ENCODE results near the gene RXFP4. TPM values are rescaled to one million over a fixed set of nuclear protein-coding genes. Genes with fewer than 3 reads are reported as not detected.

The RXFP4 gene
- polyA plus RNA-seq, 3 donors, result 0.08 TPM; not detected in 2

DNA sequence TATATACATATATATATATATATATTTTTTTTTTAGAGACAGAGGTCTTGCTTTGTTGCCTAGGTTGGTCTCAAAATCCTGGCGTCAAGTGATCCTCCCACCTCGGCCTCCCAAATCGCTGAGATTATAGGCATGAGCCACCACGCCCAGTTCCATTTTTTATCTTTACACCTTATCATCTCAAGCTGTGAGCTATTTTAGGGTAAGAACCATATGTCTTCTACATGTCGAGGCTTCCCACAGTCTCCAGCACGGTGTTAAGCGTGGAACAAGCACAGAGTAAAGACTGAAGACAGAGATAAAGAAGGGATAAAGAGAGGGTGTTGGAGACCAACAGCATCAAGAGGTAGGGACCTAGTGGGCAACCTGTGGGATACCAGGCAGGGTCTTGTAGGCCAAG lies 22.8 kb downstream of the RXFP4 start:
- peak overlapping the region in 1 of 2 donors; percentile 18 for H3K27ac ChIP-seq (ENCODE audit: low read depth in 1 of 2, low read length in 2 of 2)
- WGBS (ENCODE audit: insufficient coverage), result 100% methylated on average over 1 of the region's 7 CpGs

DNA sequence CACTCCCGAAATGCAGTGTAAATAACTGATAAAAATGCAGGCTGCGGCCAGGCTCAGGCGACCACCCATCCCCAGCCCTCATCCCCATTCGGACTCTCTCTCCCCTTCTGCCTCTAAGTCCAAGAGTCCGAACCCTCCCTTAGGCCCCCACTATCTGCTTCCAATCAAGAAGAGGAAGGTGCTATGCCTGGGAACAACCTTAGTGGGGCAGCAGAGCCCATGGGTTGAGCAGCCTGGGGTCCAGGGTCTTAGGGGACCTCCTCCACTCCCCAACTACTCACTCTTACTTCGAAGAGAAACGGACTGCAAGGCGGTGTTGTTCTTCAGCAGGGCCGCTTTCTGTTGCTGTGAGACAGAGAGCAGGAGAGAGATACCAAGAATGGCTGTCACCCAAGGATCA lies 24.7 kb downstream of the RXFP4 start:
- Histone ChIP-seq H3K9ac (ENCODE audit: insufficient read depth, low read length, poor library complexity, severe bottlenecking) (no peak overlapping the region), H4K20me1 (ENCODE audit: insufficient read depth, low read length) (peaks cover 95% of the 10 kb centered on the region), H3K79me2 (ENCODE audit: insufficient read depth, low read length) (peaks cover 97% of the 10 kb centered on the region), H3K4me2 (replicated peaks; ENCODE audit: extremely low read depth, low read length, poor library complexity, severe bottlenecking) (no peak overlapping the region), H3K4me3 (replicated peaks in 1 of 3; ENCODE audit: low read depth in 2 of 3, low read length in 3 of 3) (no peak overlapping the region), H3K36me3 (replicated peaks in 1 of 2; ENCODE audit: control insufficient read depth in 1 of 2, insufficient read depth in 2 of 2, low read length in 2 of 2) (peaks cover 86 to 91% of the 10 kb centered on the region in 2 donors), H2AFZ (ENCODE audit: insufficient read depth, low read depth, low read length, poor library complexity, severe bottlenecking) (no peak overlapping the region), H3K4me1 (ENCODE audit: control insufficient read depth in 1 of 2, insufficient read depth in 2 of 2, low read length in 2 of 2) (peaks cover 84% of the 10 kb centered on the region in 2 donors), H3K27me3 (ENCODE audit: control insufficient read depth in 2 of 2, insufficient read depth in 2 of 2, low read length in 2 of 2) (no peaks in the 10 kb centered on the region), H3K9me3 (replicated peaks in 1 of 2; ENCODE audit: control insufficient read depth in 1 of 2, insufficient read depth in 1 of 2, low read length in 2 of 2) (no peaks in the 10 kb centered on the region), H3K27ac (ENCODE audit: low read depth in 1 of 2, low read length in 2 of 2) (peak overlapping the region; percentile 60 to 97)
- TF ChIP-seq, protein P1, sequence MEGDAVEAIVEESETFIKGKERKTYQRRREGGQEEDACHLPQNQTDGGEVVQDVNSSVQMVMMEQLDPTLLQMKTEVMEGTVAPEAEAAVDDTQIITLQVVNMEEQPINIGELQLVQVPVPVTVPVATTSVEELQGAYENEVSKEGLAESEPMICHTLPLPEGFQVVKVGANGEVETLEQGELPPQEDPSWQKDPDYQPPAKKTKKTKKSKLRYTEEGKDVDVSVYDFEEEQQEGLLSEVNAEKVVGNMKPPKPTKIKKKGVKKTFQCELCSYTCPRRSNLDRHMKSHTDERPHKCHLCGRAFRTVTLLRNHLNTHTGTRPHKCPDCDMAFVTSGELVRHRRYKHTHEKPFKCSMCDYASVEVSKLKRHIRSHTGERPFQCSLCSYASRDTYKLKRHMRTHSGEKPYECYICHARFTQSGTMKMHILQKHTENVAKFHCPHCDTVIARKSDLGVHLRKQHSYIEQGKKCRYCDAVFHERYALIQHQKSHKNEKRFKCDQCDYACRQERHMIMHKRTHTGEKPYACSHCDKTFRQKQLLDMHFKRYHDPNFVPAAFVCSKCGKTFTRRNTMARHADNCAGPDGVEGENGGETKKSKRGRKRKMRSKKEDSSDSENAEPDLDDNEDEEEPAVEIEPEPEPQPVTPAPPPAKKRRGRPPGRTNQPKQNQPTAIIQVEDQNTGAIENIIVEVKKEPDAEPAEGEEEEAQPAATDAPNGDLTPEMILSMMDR (IDR thresholded peaks at IDR 0.05), result no peak
- intact Hi-C loops (cut with micrococcal nuclease), result no loop called here
- peak overlapping the region; percentile 72 to 99 (median 95) for H3K27ac Mint-ChIP-seq
- peaks cover 80% of the 10 kb centered on the region for H3K4me1 Mint-ChIP-seq
- no peak overlapping the region for H3K4me3 Mint-ChIP-seq
- no peaks in the 10 kb centered on the region for H3K27me3 Mint-ChIP-seq (ENCODE audit: low read depth in 3 of 3)
- H3K9me3 Mint-ChIP-seq, result no peaks in the 10 kb centered on the region
- H3K36me3 Mint-ChIP-seq, result peaks cover 78 to 90% of the 10 kb centered on the region in 2 donors
- DNase-seq, result peak in 1 of 3 donors; percentile 3
- WGBS (ENCODE audit: insufficient coverage), result 93% methylated on average over 6 of the region's 9 CpGs

More for the DNA sequence above, 22.8 kb downstream of the RXFP4 start:
- H4K20me1 ChIP-seq (ENCODE audit: insufficient read depth, low read length), result peaks cover 96% of the 10 kb centered on the region
- no peaks in the 10 kb centered on the region for H3K9me3 ChIP-seq (replicated peaks in 1 of 2; ENCODE audit: control insufficient read depth in 1 of 2, insufficient read depth in 1 of 2, low read length in 2 of 2)
- Mint-ChIP-seq H3K36me3 (peaks cover 87 to 97% of the 10 kb centered on the region in 2 donors), H3K4me3 (no peak overlapping the region), H3K27ac (peak overlapping the region in 4 of 7 donors; percentile 33 to 99 (median 44)), H3K4me1 (peaks cover 68% of the 10 kb centered on the region), H3K9me3 (no peaks in the 10 kb centered on the region), H3K27me3 (ENCODE audit: low read depth in 3 of 3) (no peaks in the 10 kb centered on the region)
- intact Hi-C loops (cut with micrococcal nuclease), result no loop called here
- H3K27me3 ChIP-seq (ENCODE audit: control insufficient read depth in 2 of 2, insufficient read depth in 2 of 2, low read length in 2 of 2), result no peaks in the 10 kb centered on the region
- no peak overlapping the region for H3K4me2 ChIP-seq (replicated peaks; ENCODE audit: extremely low read depth, low read length, poor library complexity, severe bottlenecking)
- no peak overlapping the region for H3K9ac ChIP-seq (ENCODE audit: insufficient read depth, low read length, poor library complexity, severe bottlenecking)
- TF ChIP-seq, protein P1 (IDR thresholded peaks at IDR 0.05), result no peak
- no peak for DNase-seq
- no peak overlapping the region for H3K4me3 ChIP-seq (replicated peaks in 1 of 3; ENCODE audit: low read depth in 2 of 3, low read length in 3 of 3)
- no peak overlapping the region for H2AFZ ChIP-seq (ENCODE audit: insufficient read depth, low read depth, low read length, poor library complexity, severe bottlenecking)
- peaks cover 99% of the 10 kb centered on the region for H3K79me2 ChIP-seq (ENCODE audit: insufficient read depth, low read length)
- peaks cover 94 to 99% of the 10 kb centered on the region in 2 donors for H3K36me3 ChIP-seq (replicated peaks in 1 of 2; ENCODE audit: control insufficient read depth in 1 of 2, insufficient read depth in 2 of 2, low read length in 2 of 2)
- peaks cover 72 to 74% of the 10 kb centered on the region in 2 donors for H3K4me1 ChIP-seq (ENCODE audit: control insufficient read depth in 1 of 2, insufficient read depth in 2 of 2, low read length in 2 of 2)

Measured in CD14-positive monocyte (primary cell).